Measurements from ENCODE around the gene TRPM8.

TRPM8 gene

DNA sequence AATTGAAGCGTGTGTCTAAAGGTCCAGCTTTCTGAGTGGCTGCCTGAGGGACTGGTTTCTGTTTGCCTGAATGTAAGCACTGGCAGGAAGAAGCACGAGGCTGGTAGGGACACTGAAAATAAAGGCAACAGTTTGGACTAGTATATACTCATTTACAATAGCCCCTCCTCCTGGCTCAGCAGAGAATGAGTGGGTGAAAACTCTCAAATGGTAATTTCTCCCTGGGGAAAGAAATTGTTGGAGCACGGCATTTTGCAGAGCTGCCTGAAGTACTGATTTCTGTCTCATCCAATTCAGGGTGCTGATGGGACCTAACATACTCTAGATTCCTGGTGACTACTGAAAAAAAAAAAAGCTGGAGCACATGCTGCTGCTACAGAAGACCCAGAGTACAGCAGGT is 116.0 kb downstream of the TRPM8 start:
- Histone ChIP-seq H3K27ac (replicated peaks) (no peak overlapping the region), H3K4me3 (replicated peaks; ENCODE audit: insufficient read depth, low read length) (no peak overlapping the region), H3K27me3 (ENCODE audit: insufficient read depth, poor library complexity, severe bottlenecking) (peaks cover 12% of the 10 kb centered on the region)
- TF ChIP-seq, protein P1, sequence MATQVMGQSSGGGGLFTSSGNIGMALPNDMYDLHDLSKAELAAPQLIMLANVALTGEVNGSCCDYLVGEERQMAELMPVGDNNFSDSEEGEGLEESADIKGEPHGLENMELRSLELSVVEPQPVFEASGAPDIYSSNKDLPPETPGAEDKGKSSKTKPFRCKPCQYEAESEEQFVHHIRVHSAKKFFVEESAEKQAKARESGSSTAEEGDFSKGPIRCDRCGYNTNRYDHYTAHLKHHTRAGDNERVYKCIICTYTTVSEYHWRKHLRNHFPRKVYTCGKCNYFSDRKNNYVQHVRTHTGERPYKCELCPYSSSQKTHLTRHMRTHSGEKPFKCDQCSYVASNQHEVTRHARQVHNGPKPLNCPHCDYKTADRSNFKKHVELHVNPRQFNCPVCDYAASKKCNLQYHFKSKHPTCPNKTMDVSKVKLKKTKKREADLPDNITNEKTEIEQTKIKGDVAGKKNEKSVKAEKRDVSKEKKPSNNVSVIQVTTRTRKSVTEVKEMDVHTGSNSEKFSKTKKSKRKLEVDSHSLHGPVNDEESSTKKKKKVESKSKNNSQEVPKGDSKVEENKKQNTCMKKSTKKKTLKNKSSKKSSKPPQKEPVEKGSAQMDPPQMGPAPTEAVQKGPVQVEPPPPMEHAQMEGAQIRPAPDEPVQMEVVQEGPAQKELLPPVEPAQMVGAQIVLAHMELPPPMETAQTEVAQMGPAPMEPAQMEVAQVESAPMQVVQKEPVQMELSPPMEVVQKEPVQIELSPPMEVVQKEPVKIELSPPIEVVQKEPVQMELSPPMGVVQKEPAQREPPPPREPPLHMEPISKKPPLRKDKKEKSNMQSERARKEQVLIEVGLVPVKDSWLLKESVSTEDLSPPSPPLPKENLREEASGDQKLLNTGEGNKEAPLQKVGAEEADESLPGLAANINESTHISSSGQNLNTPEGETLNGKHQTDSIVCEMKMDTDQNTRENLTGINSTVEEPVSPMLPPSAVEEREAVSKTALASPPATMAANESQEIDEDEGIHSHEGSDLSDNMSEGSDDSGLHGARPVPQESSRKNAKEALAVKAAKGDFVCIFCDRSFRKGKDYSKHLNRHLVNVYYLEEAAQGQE (IDR thresholded peaks at IDR 0.05; ENCODE audit: insufficient replicate concordance, low read depth): no peak
- TF ChIP-seq POLR2AphosphoS5 (IDR thresholded peaks at IDR 0.05; ENCODE audit: low read depth): no peak
- no peak for TF ChIP-seq GABPA (IDR thresholded peaks at IDR 0.05; ENCODE audit: low read depth)
- TF ChIP-seq SPI1 (IDR thresholded peaks at IDR 0.05; ENCODE audit: borderline replicate concordance, low read depth): no peak
- TF ChIP-seq CTCF (IDR thresholded peaks at IDR 0.05; ENCODE audit: insufficient read depth, low read length): no peak
- DNase-seq (ENCODE audit: low read depth in 1 of 2, low spot score in 1 of 2): no peak

GRCh38 chr2:234033885-234034284 is 116.7 kb downstream of the TRPM8 start:
- Histone ChIP-seq H3K4me3 (replicated peaks; ENCODE audit: insufficient read depth, low read length) (no peak overlapping the region), H3K27ac (replicated peaks) (no peak overlapping the region), H3K27me3 (ENCODE audit: insufficient read depth, poor library complexity, severe bottlenecking) (peaks cover 12% of the 10 kb centered on the region)
- TF ChIP-seq CTCF (IDR thresholded peaks at IDR 0.05; ENCODE audit: insufficient read depth, low read length) (no peak), GABPA (IDR thresholded peaks at IDR 0.05; ENCODE audit: low read depth) (no peak), POLR2AphosphoS5 (IDR thresholded peaks at IDR 0.05; ENCODE audit: low read depth) (no peak), SPI1 (IDR thresholded peaks at IDR 0.05; ENCODE audit: borderline replicate concordance, low read depth) (no peak)
- TF ChIP-seq, protein P1 (IDR thresholded peaks at IDR 0.05; ENCODE audit: insufficient replicate concordance, low read depth): no peak
- no peak for DNase-seq (ENCODE audit: low read depth in 1 of 2, low spot score in 1 of 2)

- Histone ChIP-seq H3K27me3 (ENCODE audit: insufficient read depth, poor library complexity, severe bottlenecking) (peaks cover 3% of the 10 kb centered on the region), H3K27ac (replicated peaks) (no peak overlapping the region), H3K4me3 (replicated peaks; ENCODE audit: insufficient read depth, low read length) (no peak overlapping the region)
- TF ChIP-seq POLR2AphosphoS5 (IDR thresholded peaks at IDR 0.05; ENCODE audit: low read depth) (no peak), CTCF (IDR thresholded peaks at IDR 0.05; ENCODE audit: insufficient read depth, low read length) (no peak), GABPA (IDR thresholded peaks at IDR 0.05; ENCODE audit: low read depth) (no peak), SPI1 (IDR thresholded peaks at IDR 0.05; ENCODE audit: borderline replicate concordance, low read depth) (no peak)
- TF ChIP-seq, protein P1 (IDR thresholded peaks at IDR 0.05; ENCODE audit: insufficient replicate concordance, low read depth): no peak
- DNase-seq (ENCODE audit: low read depth in 1 of 2, low spot score in 1 of 2): no peak
These were observed 121.1 kb downstream of the TRPM8 start for GRCh38 chr2:234038076-234038802.

Data from HL-60 (cell line).